Glomerular visceral epithelial cell (primary cell): ENCODE data around the gene CUBN.

Experiments
- DNase-seq: peaks from one replicate; pipeline ENCODE4 v3.0.0-alpha.2; 2016; ENCODE audit errors: extremely low spot score

Gene CUBN

DNA sequence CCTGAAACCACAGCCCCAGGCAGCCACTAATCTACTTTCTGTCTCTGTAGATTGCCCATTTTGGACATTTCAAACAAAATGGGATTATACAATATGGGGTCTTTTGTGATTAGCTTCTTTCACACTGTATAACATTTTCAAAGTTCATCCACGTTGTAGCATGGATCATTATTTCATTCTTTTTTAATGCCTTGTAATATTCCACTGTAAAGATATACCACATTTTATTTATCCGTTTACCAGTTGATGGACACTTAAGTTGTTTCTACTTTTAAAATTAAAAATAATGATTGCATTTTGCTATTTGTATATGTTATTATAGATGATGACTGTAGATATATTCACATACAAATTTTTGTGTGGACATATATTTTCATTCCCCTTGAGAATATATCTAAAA lies 60.7 kb downstream of the CUBN start:
- DNase-seq = no peak

DNA sequence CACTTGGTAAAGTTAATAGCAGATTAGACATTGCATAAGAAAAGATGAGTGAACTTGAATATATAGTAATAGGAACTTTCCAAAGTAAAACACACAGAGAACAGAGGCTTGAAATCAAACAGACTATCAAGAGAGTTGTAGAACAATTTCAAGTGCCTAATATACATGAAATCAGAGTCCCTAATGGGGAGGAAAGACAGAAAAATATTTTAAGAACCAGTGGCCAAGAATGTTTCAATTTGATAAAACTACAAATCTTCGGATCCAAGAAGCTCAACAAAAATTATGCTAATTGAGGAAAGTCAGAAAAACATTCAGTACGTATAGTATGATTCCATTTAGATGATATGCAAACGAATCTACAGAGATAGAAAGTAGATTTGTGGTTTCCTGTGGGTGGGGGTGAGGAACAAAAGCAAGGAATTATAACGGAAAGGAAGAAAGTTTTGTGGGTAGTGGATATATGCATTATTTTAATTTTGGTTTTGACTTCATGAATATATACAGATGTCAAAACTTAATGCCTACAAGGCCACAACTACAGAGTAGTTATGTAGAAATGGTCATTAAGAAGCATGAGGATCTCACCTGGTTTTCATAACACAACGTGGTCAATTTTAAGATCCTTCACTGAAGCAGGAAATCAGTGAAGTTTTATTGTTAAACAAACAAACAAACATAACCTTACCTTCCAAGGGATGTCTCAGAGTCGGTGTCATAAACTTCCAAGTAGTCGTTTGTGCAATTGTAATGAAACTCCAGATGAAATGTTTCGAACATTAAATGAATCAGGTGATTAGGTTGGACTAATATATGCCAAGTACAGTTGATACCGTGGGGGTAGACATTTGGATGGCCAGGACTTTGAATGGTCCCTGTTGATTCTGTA lies 62.0 kb downstream of the CUBN start:
- no peak for DNase-seq

DNA sequence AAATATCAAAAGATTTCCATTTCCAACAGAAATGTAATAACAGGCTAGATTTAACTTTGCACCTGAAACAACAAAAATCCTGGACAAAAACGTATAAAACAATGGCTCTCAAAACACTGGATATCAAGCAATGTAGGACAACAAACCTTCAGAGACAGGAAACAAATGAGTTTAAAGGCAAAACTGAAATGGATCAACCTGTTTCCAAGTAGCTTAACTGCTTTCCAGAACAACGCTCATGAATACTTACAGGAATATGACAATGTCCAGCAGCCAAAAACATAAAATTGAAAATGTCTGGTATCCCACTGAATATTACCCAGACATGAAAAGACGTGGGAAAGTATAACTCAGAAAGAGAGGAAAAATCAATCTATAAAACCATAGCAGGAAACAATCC lies 62.8 kb downstream of the CUBN start:
- DNase-seq = no peak

DNA sequence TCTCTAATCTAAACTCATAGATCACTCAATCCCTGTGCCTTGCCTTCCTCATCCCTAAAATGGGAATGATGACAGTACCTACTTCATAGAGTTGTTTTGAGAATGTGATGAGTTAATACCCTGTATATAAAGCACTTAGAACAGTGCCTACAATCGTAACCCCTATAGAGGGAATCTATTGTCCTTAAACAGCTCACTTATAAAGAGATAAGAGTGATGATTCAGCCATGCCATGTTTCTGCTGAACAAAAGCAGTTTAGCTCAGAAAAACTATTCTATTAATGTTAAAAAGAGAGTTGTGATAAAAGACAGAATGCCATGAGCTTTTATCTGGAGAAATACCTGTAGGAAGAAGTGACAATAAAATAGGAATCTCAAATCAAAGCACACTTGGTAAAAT lies 63.6 kb downstream of the CUBN start:
- no peak for DNase-seq

DNA sequence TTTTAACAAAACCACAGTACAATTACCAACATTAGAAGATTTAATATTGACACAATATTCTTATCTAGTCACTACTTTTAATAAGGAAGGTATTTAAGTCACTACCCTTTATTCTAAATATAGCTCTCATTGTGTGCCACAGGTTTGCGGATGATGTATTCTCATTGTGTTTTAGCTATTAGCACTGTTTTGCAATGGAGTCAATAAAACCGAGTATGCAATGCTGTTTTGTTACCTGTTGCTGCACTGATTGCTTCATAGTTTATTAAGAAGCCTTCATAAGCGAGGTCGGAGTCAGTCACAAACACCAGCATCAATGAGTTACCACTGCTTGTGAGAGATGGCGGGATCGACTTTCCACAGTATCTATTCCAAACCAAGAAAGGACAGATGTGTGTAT lies 64.3 kb downstream of the CUBN start:
- no peak for DNase-seq

DNA sequence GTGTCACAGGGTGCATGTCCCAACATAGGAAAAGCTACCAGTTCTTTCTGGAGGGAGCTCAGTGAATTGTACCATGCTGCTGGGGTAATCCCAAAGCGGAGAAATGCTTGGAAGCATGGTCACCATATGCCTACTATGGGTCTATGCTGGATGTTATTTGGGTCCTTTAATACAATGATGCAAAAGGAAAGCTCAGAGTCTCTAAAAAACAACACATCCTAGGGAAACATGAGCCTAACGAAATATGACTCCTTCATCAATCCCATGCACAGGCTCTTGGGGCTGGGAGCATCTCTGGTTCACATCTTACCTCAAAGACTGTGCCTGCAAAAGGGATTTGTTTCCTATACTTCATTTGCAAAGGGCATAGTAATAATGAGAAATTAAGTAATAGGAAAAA lies 65.2 kb downstream of the CUBN start:
- no peak for DNase-seq

DNA sequence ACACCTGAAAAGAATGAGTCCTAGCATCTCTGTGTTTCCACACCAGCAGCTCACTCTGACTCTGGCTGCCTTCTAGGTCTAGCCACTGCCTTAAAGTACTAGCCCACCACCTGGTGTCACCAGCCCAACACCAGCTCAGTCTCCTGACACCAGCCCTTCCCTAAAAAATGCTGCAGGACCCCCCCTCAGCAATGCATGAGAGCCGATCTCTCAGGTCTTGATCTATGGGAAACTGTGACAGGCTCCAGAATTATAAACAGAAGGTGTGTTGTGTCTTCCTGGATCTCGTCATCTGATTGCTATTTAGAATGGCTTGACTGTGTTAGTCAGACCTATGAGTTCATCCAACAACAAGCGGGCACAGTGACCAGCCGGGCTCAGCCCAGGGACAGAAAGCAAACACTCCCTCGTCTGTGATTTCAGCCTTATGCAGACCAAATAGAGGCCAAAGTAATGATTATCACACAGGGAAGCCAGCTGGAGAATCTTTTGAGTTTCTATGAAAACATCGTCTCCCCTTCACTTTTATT lies 66.6 kb downstream of the CUBN start:
- peak; percentile 95 for DNase-seq

DNA sequence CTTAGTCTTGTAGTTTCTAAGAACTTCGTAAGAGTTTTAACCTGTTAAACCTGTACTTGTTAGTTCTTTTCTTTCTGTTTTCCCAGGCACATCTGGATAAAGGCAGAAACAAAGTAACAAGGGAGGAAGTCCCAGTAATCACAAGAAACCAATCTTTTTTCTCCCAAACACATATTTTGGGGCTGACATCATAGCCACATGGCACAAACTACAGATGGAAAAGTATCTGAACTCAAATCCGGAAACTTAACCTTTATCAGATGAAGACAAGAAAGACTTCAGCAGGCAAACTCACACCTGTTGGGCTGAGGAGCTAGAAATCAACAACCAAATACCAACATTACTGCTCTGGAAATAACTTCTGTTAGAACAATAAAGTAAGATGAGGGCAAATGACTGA lies 67.1 kb downstream of the CUBN start:
- DNase-seq = peak; percentile 87

DNA sequence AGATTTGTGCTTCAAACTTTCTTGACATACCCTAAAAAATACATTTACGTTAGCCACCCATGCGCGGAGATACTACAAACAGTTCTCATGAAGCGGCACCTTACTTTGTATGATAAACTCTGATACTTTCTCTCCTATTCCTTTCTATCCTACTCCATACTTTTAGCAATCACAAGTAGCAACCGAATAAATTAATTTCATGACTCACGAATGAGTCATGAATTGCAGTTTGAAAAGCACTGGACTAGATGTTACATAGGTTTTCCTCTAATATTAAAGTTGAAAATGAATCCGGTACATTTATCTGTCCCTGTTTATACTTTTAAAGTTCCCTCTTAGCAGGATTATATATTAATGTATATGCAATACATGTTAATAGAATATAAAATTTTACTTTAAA lies 67.6 kb downstream of the CUBN start:
- peak; percentile 64 for DNase-seq

DNA sequence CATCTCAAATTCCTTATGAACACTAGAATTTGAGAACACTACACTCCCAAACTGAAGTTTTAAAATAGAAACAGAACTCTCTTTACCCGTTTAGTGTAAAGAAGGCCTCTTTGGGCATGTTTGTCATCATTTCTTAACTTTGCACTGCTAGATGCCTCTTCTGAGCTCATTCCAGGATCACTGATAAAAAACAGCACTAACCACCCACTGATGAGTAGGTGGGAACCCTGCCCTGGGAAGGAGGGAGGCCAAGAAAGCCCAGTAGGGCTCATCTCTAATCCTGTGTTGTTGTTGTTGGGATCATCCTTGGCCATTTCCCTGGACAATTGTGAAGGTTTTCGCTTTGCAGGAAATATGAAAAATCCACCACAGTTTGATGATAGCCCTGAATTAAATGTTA lies 68.2 kb downstream of the CUBN start:
- DNase-seq = no peak

DNA sequence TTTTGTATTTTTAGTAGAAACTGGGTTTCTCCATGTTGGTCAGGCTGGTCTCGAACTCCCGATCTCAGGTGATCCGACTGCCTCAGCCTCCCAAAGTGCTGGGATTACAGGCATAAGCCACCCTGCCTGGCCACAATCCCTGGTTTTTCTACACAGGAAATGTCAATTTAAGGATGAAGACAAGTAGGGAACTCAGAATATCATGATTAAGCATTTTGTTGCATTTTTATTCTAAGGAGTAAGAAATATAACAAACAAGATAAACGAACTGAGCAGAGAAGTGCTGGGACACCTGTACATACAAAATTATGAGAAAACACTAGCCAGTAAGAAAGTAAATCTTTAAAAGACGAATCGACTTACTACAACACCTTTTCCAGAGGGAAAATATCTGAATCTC lies 69.3 kb downstream of the CUBN start:
- no peak for DNase-seq

DNA sequence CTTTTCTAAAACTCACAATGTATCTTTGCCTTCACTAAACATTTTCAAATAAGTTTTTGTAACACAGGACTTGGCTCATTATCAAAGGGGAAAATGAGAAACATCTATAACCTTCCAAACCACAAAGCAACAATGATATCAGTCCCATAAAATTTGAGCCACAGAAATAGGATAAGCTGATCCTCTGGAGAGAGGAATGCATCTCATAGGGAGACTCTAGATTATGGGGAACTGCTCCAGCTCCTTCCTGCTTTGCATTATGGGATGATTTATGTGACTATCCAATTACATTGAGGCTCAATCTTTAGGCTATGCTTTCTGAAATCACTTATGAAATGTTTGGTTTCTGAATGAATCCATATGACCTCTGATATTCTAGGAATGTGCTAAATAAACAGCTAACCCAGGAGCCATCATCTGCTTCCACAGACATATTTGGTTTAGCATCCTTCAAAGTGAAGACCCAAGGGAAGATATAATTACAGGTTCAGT lies 70.4 kb downstream of the CUBN start:
- DNase-seq = peak; percentile 82

DNA sequence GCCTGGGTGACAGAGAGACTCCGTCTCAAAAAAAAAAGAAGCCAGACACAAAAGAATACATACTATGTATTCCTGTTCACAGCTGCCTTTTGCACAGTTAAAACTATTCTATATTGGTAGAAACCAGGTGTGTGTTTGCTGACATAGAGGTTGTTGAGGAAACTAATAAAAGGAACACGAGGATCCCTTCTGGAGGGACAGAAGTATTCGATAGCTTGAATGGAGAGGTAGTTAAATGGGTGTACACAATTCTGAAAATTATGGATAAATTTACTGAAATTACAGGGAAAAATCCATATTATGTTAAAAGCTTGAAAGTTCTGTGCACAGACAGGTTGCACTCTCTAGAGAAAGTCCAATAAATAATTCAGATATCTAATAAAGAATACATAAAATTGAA lies 71.5 kb downstream of the CUBN start:
- DNase-seq = no peak

DNA sequence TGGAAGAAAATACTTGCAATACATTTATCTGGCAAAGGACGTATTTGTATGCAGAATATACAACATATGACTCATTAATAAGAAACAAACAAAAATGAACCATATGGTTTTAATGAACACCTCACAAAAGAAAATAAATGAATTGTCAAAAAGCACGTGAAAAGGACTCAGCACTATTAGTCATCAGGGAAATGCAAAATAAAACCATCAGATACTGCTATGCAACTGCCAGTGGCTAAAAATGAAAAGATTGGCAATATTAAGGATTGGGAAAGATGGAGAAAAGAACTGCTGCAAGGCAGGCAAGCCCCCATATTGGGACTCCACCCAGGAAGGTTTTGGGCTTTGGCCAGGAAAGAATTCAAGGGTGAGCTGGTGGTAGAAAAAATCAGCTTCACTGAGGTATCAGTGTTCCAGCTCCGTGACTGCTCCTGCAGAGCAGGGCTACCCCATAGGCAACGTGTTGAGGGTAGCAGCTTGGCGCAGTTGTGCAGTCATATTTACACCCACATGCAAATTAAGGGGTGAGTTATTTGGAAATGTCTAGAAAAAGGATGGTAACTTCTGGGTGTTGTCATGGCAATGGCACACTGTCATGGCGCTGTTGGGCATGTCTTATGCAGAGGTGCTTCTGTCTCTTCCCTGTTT lies 72.7 kb downstream of the CUBN start:
- DNase-seq = no peak

DNA sequence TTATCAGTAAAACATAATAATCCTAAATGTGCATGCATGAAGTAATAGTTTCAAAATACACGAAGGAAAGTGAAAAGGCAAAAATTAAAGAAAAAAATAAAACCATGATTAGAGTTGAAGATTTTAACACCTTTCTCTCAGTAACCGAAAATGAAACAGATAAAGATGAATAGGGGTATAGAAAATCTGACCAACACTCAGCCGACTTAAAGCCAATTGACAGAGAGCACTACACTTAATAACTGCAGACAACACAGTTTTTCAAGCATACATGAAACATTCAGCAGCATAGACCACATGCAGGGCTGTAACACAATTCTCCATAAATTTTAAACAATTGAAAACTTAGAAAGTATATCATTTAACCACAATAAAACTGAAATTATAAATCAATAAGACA lies 76.1 kb downstream of the CUBN start:
- DNase-seq = no peak

DNA sequence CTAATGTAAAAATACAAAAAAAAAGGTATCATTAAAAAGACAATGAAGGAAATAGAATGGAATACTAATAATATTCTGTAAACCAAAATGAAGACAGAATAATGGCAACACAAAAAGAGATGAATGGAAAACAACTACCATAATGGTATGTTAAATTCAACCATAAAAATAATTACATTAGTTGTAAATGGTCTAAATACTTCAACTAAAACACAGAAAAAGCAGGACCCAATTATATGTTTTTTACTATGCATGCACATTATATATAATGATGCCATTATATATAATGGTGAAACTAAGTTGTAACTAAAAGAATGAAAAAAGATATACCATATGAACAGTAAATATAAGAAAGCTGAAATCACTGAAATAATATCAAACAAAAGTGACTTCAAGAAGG lies 76.5 kb downstream of the CUBN start:
- no peak for DNase-seq

DNA sequence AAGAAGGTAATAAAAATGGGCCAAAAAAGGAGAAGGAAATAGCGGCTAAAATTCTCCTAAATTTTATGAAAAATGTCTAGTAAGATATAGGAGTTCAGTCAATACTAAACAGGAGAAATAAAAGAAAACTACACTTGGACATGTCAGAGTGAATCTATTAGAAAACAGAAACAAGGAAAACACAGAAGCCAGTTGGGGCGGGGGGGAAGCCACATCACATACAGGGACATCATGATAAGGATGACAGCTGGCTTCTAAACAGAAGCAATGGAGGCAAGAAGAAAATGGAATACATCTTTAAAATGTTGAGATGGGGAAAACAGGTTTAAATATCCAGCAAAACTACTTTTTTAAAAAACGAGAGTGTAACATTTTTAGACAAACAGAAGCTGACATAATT lies 77.8 kb downstream of the CUBN start:
- no peak for DNase-seq

DNA sequence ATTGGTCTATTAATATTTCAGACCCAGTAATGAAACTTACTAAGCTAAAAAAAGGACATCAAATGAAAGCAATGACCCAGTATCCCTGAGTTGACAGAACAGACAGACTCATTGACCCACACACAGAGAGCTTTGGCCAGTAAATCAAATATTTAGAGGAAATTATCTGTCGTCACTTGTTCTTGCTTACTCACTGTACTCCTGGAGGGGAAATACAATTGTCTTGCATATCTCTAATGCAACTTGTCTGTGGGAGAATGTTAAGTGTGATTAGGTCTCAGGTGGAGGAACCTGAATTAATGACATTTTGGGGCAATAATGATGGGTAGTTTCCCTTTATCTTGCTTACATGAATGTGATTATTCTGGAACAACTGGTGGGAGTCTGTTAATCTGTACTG lies 80.4 kb downstream of the CUBN start:
- no peak for DNase-seq

DNA sequence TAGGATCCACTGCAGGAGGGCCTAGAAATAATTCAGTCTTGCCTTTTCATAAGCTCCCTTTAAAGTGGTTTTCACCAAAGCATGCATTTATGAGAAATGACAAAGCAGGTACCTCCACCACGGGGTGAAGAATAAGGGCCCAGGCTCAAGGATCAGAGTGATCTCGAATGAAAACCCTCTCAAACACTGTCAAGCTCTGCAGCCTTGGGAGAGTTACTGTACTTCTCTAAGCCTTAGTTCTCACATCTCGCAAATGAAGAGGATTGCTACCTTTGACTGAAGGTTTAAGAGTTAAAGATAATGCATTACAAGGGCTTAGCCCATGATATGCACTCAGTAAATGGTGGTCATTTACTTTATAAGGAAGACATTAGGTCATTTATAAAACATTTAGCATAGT lies 81.7 kb downstream of the CUBN start:
- DNase-seq = no peak

DNA sequence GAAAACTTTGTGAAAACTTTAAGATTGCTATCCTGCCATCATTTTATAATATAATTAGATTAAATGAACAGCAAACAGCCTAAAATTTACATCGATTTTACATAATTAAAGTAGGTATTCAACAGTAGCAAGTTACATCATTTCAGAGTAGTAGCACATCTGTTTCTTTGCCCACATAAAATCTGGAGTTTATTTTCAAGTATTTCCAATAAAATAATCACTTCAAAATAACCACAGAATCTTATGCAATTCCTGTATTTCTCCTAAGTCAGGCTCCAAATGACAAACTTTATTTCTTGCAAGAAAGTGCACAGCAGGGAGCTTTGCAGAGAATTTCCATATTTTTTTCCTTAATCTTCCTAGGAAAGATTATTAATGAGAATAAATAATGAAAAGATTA lies 82.6 kb downstream of the CUBN start:
- no peak for DNase-seq

DNA sequence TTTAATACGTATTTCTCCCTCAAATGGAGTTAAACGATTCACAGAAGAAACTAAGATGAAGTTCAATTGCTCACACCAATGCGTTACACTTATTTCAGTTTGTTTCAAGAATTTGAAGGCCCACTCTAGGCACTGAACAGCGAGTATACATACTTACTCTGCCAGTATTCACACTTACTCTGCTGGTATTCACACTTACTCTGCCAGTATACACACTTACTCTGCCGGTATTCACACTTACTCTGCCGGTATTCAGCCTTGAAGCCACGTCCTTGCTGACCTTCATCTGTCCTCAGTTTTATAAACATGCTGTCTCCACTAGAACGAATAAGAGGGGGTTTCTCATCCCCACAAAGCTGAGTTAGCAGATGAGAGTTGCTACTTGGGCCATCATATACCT lies 86.0 kb downstream of the CUBN start:
- no peak for DNase-seq

DNA sequence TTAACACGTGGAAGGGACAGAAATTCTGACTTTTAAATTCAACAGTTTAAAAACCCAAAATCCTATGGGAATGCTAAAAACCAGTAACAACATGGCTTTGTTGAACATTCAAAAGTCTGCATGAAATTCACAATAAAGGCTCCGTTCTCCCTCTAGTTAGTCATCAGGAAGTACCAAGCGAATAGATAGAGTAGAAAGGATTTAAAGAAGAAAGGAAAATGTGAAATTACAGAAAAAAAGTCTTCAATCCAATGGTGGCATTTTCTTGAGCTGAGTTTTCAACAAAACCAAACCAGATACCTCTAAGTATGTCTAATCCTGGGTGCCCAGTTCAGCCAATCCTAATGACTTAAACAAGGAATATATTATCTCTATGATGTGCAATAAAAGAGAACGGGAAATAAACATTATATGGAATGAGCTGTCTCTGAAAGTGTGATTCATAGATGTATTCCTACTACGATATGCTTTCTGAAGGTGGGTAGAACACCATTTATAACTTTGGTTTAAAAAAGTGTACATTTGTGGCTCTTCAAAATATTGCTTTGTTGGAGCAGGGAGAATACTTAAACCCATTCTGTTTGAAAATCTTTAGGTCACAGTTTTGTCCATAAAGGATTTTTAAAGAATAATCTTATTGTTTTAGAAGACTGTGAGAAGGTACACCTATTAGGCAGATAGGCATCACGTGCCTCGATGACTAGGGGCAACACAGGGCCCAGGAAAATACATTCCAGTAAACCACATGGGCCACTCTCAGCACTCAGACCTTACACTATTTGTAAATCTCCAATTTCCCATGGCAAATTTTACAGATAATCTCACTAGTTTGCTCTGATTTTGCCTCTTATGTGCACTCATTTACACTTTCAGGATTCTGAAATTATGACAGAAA lies 87.7 kb downstream of the CUBN start:
- DNase-seq = no peak
